ENCODE results near the gene WSB2.
A peak's percentile ranks its signal among the peaks of the same experiment; 100 is the strongest.
"Not testable (repeated sequence)": the region's sequence is repeated elsewhere in the genome, so short reads cannot be mapped to it uniquely, and the experiment has no call there.

The WSB2 gene

DNA sequence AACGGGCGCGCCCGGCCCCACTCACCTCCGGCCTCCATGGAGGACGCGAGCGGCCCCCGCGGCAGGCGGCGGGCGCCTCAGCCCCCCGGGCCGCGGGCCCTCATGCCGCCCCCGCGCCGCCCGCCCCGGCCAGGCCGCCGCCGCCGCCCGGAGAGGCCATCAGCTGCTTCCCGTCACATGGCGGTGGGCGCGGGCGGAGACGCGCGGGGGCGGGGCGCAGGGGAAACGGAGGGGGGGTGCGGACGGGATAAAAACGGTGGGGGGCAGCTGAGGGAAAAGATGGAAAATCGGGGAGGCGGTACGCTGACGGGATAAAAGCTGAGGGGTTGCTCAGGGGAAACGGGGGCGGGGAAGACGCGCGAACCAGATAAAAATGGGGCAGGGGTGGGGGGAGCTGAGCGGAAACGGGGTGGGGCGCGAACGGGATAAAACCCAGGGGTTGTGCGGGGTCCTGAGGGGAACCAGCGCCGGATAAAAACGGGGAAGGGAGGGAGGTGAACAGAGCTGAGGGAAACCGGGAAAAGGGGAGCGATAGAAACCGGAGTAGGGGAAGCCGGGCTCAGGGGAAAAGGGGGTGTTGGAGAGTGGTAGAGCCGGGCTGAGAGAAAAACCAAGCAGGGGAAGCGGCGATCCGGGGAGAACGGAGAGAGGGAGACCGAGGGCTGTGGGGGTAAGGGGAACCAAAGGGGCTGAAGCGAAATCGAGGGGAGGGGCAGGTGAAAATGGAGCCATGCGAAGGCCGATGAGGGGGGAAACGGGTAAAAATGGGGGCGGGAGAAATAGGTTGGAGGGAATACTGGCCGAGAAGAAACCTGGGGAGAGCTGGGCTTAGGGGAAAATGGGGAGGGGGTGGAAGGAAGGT, at the start of gene WSB2:
Gene WSB2, minus strand, starts transcription at position 169 of the 862 bp plus-strand sequence. Its CDS starts 131 bp downstream, at position 38.
- DNase-seq, result peak; percentile 17

DNA sequence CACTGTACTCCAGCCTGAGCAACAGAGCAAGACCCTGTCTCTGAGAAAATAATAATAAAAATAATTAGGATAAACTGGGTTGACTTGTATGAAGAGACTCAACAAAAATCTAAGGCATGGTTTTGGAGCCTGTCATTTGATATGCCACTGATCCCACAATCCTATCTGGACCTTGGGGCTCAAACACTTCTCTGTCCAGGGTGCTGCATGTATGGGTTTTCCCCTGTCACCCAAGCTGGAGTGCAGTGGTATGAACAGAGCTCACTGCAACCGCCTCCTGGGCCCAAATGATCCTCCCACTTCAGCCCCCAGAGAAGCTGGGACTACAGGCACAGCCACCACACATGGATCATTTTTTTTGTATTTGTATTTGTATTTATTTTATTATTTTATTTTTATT, 48.1 kb upstream of the WSB2 start:
- no peak for DNase-seq

DNA sequence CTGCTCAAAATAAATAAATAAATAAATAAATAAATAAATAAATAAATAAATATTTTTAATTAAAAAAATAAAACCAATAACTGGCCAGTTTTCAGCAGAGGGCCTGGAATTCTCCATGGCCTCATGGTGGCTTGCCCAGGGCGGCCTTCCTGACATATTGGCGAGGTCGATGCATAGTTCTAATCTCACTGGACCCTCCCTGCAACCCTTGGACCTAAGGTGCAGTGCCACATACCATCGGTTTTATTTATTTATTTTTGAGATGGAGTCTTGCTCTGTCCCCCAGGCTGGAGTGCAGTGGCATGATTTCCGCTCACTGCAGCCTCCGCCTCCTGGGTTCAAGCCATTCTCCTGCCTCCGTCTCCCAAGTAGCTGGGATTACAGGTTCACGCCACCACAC, 46.7 kb upstream of the WSB2 start:
- no peak for DNase-seq

DNA sequence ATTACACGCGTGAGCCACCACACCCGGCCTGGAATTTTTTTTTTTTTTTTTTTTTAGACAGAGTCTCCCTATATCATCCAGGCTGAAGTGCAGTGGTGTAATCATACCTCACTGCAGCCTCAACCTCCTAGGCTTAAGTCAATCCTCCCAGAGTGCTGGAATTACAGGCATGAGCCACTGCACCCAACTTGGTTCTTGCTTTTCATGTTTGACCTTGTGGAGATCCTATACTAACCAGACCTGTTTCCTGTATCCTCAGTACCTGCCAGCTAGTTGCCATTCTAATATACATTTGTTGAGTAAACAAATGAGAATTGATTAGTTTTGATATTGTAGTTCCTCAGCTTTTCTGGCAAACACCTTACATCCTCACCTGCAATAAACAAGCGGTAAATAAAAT, 46.0 kb upstream of the WSB2 start:
- DNase-seq, result no peak

DNA sequence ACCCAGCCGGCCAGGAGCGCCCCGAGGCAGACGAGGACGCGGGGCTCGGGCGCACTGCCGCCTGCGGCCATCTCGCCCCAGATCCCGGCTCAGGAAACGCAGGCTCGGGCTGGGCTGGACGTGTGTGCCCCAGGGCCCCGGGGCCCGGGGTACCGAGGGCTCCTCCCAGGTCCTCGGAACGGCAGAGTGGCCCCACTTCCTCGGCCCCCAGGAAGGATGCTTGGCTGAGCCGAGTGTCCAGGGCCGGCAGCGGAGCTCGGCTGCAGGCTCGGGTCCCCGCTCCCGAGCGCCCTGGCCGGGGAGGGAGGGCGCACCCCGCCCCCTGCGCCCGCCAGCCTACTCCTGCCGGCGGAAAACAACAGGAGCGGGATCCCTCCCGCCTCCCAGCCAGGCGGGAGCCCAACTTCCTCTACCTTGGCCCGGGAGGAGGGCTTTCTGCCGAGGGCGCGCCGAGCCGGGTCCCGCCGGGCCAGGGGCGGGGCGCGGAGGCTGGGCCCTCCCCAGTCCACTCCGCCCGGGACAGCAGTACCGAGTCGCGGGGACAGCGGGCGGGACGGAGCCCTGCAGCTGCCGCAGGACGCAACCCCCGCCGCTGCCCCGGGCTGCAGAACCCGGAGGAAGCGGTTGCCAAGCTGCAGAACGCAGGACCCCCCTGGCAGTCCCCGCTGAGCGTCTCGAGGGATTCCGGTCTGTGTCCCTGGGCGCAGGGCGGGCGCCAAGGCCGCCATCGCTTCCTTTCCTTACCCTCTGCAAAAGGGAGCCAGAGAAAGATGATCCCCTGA, 42.8 kb upstream of the WSB2 start, which contains the start of gene VSIG10:
Gene VSIG10, minus strand, starts transcription at position 411 of the 782 bp plus-strand sequence. Its CDS starts 340 bp downstream, at position 71.
- no peak for DNase-seq

DNA sequence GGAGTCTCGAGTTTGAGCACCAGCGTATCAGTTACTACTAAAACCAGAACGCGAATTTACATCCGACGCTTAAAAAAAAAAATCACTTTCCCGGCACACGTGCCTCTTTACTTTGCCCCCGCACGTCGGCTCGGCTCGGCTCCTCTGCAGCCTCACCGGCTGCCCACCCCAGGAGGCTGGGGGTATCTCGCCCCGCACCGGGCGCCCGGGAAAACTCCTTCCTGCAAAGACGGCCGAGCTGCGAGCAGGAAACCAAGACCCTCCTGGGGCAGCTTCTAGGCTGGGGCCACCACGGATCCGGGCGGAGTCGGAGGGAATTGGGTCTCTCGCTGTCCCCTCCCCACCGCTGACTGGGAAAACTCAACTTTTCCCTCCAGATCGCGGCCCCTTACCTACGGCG, 42.2 kb upstream of the WSB2 start:
- no peak for DNase-seq

DNA sequence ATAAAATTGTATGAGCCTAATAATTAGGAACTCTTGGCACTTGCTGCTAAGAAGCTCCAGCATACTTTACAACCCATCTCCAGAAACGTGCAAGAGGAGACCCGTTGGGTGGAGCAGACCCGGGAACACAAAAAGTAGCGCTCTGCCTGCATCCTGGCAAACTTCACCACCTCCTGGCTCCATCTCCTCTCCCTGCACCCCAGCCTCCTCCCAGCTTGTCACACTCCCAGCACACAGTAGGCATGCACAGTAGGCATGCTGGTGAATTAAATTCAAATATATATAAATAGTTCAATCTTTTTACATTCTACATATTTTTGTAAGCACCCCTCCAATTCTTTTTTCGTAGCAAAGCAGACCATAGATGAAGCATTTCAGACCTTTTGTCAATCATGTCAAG, 41.6 kb upstream of the WSB2 start:
- DNase-seq, result no peak

DNA sequence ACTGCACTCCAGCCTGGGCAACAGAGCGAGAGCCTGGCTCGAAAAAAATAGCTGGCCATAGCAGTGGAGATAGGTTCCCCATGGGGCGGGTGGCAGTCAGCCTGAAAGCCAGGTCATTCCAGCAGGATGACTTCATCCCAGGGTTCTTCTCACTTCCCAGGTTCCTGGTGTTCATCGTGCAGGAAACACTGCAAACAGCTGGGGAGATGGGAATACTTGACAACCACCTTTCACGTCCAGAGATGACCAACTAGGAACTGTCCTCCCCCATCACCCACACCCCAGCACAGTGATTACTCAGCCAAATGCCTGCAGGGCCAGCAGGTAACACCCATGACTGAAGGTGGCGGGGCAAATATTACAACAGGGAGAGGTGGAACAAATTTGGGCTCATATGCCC, 41.1 kb upstream of the WSB2 start:
- DNase-seq, result no peak

DNA sequence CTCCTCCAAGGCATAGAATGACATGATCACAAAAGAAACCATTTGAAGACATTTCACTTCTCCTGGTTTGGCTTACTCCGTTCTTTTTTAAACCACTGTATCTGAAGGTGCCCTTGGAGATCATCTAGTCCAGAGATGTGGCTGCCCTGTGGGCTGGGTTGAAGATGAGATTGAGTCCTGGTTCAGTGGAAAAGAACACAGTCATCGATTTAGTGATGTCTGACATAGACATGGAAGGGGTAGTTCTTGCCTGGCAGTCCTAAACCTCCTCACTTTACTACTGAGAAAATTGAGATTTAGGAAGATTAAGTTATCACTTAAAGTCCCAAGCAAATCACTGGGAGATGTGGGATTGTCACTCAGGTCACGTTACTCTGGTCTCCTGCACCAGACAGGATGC, 40.1 kb upstream of the WSB2 start:
- DNase-seq, result no peak

DNA sequence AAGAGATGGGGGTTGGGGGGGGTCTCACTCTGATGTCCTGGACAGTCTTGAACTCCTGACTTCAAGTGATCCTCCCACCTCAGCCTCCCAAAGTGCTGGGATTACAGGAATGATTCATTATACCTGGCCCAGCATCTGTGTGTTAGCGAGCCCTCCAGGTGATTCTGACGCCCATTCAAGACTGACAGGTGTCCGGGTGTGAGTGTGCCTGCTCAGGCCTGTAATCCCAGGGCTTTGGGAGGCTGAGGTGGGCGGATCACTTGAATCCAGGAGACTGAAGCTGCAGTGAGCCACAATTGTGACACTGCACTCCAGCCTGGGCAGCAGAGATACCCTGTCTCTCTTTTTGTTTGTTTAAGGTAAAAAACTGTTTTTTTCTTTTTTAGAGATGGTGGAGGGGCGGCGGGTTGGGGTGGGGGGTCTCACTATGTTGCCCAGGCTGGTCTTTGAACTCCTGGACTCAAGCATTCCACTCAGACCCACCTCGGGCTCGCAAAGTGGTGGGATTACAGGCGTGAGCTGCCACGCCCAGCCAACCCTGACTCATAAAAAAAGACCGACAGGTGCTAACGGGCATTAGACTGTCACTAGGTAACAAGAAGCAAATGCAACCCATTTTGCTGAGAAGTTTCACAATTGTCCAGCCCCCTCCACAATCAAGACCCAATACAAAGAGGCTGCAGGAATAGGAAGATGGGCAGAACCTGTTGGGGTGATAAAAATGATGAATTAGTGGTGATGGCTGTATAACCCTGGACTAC, 38.1 kb upstream of the WSB2 start:
- no peak for DNase-seq

DNA sequence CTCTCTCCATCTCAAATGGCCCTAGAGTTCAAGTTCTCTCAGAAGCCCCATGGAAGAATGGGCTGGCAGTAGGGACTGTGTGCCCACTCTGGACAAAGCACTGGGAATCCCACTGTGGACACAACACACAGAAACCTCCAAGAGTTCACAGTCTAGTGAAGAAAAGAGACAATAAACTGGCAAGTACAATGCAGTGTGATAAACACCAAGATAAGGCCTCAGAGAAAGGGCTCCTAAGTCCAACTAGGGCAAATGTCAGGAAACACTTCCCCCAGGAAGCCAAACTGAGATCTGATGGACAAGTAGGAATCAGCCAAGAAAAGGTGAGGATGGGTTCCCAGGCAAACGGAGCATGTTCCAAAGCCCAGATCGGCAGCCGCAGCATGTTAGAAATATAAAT, 37.4 kb upstream of the WSB2 start:
- no peak for DNase-seq

DNA sequence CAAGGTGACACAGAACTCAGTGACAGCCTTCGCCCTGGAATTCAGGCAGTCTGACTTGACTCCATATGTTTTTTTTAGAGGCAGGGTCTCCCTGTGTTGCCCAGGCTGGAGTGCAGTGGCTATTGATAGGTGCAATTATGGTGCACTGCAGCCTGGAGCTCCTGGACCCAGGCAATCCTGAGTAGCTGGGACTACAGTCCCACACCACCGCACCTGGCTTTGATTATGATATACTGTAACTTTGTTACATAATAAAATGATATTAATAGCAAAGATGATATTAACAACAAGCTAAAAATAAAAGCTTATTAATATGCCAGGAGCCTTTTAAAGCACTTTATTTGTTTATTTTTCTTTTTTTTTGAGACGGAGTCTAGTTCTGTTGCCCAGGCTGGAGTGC, 33.1 kb upstream of the WSB2 start:
- no peak for DNase-seq

DNA sequence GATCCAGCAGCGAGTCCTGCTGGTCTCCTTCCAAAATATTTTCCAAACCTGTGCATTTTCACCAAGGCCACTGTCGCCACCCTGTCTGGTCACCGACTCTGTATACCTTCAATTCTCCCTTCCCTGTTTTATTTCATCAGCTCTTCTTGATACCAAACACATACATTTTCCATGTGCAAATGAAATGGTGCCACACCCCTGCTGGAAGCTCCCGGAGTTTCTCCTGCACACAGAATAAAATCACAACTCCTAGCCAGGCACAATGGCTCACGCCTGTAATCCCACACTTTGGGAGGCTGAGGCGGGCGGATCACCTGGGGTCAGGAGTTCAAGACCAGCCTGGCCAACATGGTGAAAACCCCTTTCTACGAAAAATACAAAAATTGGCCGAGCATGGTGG, 28.8 kb upstream of the WSB2 start:
- no peak for DNase-seq

DNA sequence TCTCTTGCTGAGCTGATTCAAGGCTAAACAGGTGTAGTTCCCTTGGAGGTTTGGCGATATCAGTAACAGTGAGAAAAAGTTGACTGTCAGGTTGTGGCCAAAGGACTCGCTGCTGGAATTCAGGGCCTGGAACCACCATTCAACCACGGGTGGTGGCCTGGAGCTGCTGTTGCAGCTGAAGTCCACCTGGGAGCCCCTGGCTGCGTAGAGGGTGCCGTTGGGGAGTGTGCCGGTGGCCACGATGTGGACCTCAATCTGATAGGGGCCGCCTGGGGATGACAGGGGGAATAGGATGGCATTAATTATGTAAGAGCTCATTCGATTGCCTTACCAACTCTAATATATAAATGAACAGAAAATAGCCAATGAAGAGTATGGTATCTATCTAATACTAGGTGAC, 21.2 kb upstream of the WSB2 start:
- DNase-seq, result no peak

DNA sequence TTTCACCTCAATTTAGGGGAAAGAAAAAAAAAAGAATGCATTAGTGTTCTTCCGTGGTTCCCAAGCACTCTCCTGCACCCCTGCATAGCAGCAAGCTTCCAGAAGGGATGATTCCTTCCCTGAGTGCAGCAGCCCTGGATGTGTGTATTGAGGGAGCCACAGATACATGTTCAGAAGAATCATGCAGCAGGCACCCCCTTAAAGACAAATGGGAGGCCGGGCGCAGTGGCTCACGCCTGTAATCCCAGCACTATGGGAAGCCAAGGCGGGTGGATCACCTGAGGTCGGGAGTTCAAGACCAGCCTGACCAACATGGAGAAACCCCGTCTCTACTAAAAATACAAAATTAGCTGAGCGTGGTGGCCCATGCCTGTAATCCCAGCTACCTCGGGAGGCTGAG, 20.5 kb upstream of the WSB2 start:
- not testable (repeated sequence) for DNase-seq

DNA sequence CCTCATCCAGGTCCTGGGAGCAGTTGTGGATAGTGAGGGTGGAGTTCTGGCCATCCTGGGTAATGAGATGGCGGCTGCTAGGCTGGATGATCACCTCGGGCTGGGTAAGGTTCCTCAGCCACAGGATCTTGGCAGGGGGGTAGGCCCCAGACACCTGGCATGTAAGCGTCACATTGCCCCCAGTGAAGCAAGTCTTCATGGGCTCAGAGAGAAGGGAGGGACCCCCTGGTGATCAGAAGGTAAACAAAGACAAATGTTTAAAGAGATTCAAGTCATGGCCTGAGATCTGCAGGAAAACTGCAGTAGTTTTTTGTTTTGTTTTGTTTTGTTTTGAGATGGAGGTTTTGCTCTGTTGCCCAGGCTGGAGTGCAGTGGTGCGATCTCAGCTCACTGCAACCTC, 12.8 kb upstream of the WSB2 start:
- DNase-seq, result no peak

DNA sequence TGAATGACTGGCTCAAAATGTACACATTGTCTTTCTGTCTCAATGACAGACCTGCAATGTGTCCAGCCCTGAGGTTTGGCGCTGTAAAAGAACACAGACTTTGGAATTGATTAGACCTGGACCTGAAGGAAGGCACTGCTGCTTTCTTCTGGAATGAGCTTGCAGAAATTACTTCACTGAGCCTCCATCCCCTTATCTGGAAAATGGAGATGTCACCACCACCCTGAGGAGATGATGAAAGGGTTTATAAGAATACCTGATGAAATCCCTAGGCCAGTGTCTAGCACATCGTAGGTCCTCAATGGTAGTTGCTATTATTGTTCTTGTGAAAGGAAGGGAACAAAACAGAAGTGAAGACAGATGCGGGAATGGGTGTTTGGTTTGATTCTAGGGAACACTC, 9.7 kb upstream of the WSB2 start:
- no peak for DNase-seq

DNA sequence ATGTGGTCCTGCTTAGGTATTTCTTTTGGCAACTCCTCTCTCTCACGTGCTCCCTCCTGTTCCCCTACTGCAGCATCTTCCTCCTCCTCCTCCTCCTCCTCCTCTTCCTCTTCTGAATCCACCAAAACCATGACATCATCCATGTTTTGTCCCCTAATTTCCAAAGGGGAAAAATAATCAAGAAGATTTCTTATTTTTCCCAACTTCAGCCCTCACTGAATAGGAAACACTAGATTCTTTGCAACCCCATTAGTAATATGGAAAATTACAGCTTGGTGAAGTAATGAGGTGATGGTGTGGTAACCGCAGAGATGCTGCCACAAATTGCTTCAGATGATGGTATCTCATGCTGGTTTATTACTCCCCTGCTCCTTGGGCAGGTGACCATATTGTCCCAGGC, 7.5 kb upstream of the WSB2 start:
- DNase-seq, result no peak

DNA sequence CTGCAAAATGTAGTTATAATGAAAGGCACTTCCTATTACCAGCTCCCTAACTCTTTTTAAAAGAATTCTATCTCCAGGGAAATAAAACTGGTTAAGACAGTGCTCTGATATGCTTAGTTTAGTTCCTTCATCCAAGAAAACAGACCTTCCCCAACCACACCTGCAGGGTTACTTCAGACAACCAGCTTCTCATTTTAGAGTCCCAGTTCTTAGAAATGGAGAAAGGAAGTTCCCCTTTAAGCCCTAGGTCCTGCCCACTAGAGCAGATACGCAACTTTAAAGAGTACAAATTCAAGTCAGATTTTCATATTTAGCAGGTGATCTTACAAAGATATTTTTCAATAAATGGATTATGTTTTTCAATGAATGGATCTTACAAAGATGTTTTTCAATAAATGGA, 4.4 kb upstream of the WSB2 start:
- no peak for DNase-seq

DNA sequence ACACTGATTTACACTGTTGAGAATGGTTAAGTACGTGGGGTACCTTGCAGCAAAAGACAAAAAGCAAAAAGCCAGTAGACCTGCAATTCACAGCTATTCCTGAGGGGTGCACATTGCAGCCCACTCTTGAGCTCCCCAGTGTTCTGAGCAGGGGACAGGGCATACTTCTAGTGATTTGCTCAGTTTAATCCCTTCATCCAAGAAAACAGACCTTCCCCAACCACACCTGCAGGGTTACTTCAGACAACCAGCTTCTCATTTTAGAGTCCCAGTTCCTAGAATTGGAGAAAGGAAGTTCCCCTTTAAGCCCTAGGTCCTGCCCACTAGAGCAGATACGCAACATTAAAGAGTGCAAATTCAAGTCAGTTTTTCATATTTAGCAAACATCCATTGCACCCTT, 3.6 kb upstream of the WSB2 start:
- DNase-seq, result no peak

DNA sequence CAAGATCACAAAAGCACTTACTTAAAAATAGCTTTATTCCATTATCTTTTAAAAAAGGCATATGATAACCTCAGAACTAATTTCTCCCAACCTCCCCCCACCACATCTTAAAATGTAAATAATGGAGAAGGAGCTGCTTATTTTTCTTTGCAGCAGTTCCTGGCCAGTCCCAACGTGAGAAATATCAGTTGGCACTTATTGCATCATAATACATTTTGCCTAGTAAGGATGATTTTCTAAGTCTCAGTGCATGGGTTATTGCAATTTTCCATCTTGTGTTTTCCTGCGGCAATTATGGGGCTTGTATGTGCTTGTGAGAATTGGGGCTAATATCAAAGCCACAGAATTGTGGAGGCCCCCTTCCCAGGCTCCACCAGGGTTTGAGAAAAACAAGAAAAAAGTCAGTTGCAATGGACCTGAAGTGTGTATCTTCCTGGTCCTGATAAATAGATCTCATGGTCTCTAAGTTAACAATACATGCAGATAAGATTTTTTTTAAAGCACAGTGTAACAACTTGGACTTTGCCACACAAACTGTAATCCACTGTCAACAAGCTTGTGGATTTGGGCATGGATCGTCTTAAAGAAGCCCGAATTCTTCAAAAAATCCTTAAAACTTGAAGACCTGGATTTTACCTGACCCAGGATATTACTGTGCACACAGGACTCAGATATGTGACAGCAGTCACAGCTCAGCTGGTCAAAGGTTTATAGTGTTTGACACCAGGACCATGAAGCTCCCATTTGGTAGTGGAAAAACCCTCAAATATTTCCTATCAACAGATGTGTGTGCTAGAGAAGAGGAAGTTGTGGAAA, 2.8 kb upstream of the WSB2 start:
- no peak for DNase-seq
